ENCODE results near the gene PBX1.

PBX1 gene

GRCh38 chr1:164840936-164841335 lies 282.0 kb downstream of the PBX1 start:
- DNase-seq: no peak

GRCh38 chr1:164841702-164842465 lies 282.9 kb downstream of the PBX1 start:
- no peak for DNase-seq

- no peak for DNase-seq
Measured at GRCh38 chr1:164842870-164843269, 283.9 kb downstream of the PBX1 start.

- no peak for DNase-seq
Measured at GRCh38 chr1:164843743-164844500, 284.9 kb downstream of the PBX1 start.

- no peak for DNase-seq
Measured at GRCh38 chr1:164846731-164847691, 288.0 kb downstream of the PBX1 start.

GRCh38 chr1:164853146-164853545 lies 294.2 kb downstream of the PBX1 start:
- no peak for DNase-seq

- no peak for DNase-seq
Measured at GRCh38 chr1:164855716-164856329, 296.8 kb downstream of the PBX1 start.

GRCh38 chr1:164856381-164856780 lies 297.4 kb downstream of the PBX1 start:
- no peak for DNase-seq

- DNase-seq: no peak
Measured at GRCh38 chr1:164857439-164857838, 298.5 kb downstream of the PBX1 start.

- DNase-seq: no peak
Measured at GRCh38 chr1:164858096-164858632, 299.2 kb downstream of the PBX1 start.

GRCh38 chr1:164861632-164862031 lies 302.6 kb downstream of the PBX1 start:
- DNase-seq: no peak

- no peak for DNase-seq
Measured at GRCh38 chr1:164863056-164863455, 304.1 kb downstream of the PBX1 start.

- no peak for DNase-seq
Measured at GRCh38 chr1:164864161-164864560, 305.2 kb downstream of the PBX1 start.

- no peak for DNase-seq
Measured at GRCh38 chr1:164865385-164865784, 306.4 kb downstream of the PBX1 start.

GRCh38 chr1:164867590-164867989 lies 308.6 kb downstream of the PBX1 start:
- no peak for DNase-seq

GRCh38 chr1:164868990-164869389 lies 310.0 kb downstream of the PBX1 start:
- no peak for DNase-seq

GRCh38 chr1:164875518-164875917 lies 316.5 kb downstream of the PBX1 start:
- DNase-seq: no peak

- DNase-seq: no peak
Measured at GRCh38 chr1:164876398-164877116, 317.6 kb downstream of the PBX1 start.

GRCh38 chr1:164880199-164880598 lies 321.2 kb downstream of the PBX1 start:
- no peak for DNase-seq

GRCh38 chr1:164880644-164881043 lies 321.7 kb downstream of the PBX1 start:
- DNase-seq: no peak

GRCh38 chr1:164885311-164885710 lies 326.3 kb downstream of the PBX1 start:
- DNase-seq: no peak

- no peak for DNase-seq
Measured at GRCh38 chr1:164886101-164886500, 327.1 kb downstream of the PBX1 start.

Data from right hindlimb (tissue), 1 donor.